G401 (cell line): ENCODE measurements around the gene PALMD. TPM values are rescaled to one million over a fixed set of nuclear protein-coding genes. Genes with fewer than 3 reads are reported as not detected.

ENCODE experiments used
- DNase-seq: peaks from one replicate; pipeline ENCODE4 v3.0.0-alpha.2; 2015; ENCODE audit warnings: low spot score
- in situ Hi-C: cut with HindIII; loops from 2 replicates; pipeline ENCODE4 v1.10.0; 2016; ENCODE audit warnings: low sequenced_read_pairs, mixed read lengths
- total RNA-seq: library from RNA; depleted of rRNA; stranded (reverse); fragments of >200 nt; shearing (Covaris generic); gene quantifications from 2 replicates; pipeline ENCODE4 v1.2.3, GENCODE V29; 2014

Gene PALMD
- total RNA-seq, 1 experiment from 2014 or later: 56.9 TPM

DNA sequence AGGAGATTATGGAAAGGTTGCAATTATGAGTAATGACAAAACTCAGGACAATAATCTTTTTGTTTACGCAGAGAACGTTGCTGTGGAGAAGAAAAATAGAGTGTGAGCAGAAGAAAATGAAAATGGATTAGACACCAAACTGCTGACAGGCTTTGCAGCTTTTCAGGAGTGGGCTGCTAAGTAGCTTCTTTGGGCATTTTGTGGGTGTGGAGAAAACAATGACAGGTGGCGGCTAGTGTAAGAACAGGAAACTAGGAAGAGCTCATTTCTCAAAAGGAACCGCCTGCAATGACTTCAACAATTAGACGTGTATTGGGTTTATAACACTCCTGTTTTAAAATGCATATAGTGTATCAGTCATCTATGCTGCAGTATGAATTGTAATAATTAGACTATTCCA is 18.3 kb upstream of the PALMD start:
- in situ Hi-C loops: no loop called here
- no peak for DNase-seq

DNA sequence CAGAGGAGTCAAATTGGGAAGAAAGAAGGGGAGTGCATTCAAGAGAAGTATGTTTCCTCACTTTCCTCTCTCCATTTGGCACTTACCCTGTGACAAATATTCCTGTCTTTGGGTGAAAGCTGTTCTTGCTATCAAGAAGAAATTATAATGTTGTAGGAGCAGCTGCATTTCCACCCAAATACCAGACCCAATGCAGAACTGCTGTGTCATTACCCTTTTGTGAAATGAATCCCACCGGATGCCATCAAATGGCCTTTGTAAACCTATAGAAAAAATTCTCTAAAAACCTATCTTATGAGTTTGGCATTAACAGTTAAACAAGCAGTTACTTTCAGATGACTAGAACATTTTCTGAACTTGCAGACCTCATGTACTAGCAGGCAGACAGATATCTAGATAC is 16.7 kb upstream of the PALMD start:
- no peak for DNase-seq
- in situ Hi-C loops: no loop called here

DNA sequence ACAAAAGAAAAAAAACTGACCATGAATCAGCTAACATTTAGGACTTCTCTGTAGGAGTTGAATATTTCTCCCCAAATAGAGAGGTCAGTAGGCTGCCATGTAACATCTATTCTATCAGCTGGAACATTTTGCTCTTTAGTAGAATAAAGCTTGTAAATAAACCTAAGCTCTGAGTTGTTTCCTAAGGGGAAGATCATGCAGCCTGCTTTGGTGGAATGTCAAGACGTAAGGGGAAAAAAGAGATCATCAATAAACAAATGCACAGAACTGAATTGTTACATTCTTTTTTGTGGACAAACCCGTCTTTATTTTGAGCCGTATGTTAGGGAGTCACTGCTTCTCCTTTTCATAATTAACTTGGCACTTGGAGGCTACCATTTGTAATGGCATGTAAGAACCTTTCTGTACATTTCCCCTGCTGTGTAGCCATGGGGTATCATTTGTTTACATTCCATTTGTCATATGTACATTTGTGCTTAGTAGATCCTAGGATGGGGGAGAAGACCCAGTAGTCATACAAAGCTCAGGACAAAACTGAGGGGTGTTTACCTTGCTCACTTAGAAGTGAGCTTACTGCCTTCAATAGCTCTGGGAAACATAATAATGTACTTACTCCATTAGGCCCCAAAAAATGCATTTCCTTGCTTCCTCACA is 10.8 kb upstream of the PALMD start:
- in situ Hi-C loops: no loop called here
- DNase-seq: no peak

DNA sequence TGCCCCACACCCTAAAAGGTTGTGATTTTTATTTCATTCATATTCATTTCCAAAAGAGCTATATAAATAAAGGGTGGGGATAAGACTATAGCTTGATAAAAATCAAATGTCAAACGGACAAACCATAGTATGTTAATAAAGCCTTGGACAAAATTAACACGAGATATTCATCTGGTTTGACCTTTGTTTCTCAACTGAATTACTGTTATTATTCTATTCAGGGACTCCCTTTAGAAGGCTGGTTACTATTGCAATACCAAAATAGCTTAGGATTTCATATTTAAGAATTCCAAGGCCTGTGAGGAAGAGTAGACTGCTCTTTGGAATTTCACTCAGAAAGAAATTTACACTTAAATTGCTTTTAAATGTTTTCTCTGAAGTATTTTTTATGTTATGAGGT is 10.2 kb upstream of the PALMD start:
- in situ Hi-C loops: no loop called here

DNA sequence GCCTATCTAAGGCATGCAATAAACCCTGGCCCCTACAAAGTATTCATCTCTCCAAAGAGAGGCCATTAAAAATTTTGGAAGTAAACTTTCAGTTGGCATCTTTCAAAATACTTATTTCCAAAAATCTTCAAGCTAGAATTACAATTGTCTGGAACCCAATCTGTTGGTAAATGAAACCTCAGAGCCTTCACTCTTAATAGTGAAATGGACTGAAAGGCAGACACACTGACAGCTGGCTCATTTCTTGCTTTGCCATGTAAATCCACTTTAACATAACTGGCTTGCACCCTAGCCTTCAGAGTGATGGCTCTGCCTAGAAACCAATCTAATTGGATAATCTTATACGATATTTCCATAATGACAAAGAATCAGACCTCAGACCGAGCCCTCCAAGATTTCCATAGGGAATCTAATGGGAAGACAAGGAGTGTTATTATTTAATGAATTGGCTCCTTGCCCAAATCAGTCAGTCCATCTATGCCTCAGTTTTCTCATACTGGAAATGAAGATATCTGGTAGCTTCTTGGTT is 9.2 kb upstream of the PALMD start:
- in situ Hi-C loops: no loop called here
- no peak for DNase-seq

More for the DNA sequence above, 10.2 kb upstream of the PALMD start:
- DNase-seq: no peak

DNA sequence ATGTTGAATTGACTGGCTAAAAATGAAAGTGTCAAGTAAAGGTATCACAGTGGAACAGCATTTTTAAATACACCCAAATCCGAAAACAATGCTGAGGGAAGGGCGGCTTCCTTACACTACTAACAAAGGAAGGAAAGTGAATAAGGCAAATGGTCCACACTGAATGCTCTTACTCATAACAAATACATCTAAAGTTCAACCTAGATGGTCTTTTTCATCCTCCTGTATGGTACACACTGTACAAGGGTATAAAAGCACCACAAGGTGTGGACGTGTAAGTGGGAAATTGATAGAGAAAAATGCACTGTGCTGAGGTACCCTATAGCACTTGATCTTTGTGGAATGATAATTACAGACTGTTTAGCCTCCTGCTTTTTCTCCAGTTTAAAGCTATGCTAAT is 7.1 kb upstream of the PALMD start:
- in situ Hi-C loops: no loop called here
- no peak for DNase-seq

DNA sequence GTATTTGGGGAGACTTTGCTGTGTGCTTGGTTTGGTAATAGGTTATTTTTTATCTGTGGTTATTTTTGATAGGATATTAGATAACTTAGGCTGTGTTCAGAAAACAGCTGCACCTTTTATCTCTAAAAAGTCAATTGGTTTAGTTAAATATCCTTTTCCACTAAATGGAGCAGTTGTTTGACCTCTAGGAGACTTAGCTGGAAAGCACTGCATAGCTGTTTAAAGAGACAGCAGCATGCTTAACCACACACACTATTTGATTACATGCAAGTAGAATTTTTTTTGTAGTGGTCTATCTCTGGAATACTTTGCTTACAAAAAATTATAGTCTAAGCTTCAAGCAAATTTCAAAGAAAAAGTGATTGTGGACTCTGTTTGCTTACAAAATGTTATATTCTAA is 6.5 kb upstream of the PALMD start:
- DNase-seq: no peak
- in situ Hi-C loops: no loop called here

DNA sequence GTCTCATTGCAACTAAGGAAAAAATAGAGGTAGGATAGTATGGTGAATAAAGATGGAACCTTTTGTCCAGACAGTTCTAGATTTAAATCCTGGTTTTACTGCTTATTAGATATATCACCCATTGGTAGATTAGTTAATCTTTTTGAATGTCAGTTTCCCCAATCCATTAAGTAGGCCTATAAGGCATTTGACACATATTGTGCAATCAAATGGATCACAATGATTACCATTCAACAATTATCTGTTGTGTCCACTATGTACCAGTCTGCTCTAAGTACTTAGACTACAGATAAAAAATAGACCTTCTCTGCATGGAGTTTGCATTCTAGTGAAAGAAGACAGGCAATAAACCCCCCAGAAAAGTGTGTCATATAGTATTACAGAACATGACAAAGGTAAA is 6.0 kb upstream of the PALMD start:
- in situ Hi-C loops: no loop called here
- DNase-seq: no peak

DNA sequence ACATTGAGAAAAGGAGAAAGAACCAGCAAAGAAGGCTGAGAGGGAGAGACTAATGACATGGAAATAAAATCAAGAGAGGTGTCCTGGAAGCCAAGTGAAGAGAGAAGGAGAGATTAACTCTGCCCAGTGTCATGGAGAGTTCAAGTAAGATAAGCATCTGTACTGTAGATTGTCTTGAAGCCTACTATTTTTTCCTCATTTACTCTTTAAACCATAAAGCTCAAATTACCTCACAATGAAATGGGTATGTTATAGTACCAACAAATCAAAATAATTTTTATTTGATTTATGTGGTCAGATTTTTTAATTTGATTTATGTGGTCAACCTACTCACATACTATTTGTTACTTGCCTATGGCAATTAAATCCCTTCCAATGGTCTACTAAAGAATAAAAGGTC is 5.2 kb upstream of the PALMD start:
- in situ Hi-C loops: no loop called here

DNA sequence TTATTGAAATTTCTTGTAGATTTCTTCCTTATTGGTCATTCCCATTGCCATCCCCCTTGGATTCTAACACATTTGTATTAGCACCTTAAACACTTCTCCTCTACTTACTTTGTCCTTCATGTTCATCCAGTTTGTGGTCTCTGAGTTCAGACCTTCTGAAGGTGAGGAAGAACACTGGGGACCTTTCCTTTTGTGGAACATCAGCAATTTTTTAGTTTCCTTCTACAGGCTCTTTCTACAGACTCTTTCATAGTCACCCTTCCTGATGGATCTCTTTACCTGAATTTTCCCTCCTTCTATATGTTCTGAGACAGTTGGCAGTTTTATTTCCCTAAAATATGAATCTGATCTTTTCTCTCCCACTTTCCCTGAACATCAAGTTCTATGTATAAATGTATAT is 4.4 kb upstream of the PALMD start:
- DNase-seq: no peak
- in situ Hi-C loops: no loop called here

More for the DNA sequence above, 5.2 kb upstream of the PALMD start:
- DNase-seq: no peak

DNA sequence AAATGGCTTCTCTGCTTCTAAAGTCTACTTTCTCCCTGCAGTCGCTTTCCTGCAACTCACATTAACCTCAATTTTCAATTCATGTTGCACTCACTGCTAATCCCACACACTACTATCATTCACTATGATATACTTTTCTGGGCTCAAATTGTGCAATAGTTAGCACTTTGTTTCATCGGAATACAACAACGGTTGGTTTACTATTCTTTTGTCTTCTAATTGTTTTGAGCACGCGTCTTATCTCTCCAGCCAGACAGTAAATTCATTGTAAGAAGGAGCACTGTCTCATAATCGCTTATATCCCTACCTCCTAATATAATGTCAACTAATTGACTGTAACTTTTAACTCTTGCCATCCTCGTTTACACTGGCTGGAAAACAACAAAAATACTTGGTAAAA is 3.9 kb upstream of the PALMD start:
- in situ Hi-C loops: no loop called here

DNA sequence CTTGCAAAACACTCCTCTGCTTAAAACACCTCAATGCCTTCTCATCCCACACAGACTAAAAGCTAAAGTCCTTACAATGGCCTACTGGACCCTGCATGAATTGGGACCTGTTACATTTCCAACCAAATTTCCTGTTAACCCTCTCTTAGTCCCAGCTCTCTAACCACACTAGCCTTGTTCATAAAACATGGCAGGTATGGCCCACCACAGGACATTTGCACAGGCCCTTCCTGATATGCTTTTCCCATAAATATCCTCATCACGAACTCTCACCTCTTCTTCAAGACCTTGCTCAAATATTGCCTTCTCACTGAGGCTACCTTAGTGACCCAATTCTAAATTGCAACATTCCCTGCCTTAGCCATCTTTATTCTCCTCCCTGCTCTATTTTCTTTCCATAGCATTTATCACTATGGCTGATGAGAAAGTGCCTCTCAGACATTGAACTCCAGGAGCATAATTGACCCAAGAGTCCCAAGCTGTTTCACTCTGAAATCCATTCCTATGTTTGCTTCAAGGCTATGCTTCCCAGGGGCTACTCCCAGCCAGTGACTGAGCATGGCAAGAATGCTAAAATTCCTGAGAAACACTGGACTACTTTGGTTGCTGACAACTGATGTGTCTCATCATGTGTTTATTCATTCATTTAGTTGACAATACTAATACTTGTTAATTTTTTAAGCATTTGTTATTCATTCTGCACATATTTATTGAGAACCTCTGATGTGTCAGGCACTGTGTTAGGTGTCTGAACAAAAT is 2.7 kb upstream of the PALMD start:
- in situ Hi-C loops: no loop called here
- DNase-seq: no peak

More for the DNA sequence above, 3.9 kb upstream of the PALMD start:
- no peak for DNase-seq

DNA sequence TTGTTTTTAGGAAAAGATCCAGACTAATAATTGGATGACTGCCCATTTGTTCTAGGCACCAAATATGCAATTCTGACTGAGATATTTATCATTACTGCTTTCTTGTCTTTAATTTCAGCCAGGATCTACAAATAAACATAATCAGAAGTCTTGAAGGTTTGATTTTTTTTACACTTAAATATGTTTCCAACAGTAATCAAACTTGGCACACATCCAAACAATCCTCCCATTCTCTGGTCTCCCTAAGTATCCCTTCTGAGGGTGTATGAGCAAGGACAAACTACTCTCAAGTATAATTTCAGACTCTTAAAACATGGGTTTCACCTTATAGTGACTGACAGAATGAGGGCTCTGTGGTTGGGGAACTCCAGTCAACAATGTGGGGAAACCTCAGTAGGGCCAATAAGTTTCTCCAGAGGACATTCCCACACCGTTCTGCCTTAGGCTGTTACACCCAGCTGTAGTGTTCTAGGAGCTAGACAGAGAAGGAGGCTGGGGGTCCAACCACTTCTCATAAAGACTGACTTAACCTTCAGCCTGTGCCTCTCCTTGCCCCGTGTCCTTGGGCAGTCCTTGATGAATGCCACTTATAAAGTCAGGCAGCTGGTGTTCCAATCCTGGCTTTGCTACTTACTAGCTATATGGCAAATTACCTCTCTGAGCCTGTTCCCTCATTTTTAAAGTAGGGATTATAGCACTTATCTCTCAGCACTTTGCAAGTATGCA is 1.5 kb upstream of the PALMD start:
- in situ Hi-C loops: no loop called here
- DNase-seq: peak; percentile 33

DNA sequence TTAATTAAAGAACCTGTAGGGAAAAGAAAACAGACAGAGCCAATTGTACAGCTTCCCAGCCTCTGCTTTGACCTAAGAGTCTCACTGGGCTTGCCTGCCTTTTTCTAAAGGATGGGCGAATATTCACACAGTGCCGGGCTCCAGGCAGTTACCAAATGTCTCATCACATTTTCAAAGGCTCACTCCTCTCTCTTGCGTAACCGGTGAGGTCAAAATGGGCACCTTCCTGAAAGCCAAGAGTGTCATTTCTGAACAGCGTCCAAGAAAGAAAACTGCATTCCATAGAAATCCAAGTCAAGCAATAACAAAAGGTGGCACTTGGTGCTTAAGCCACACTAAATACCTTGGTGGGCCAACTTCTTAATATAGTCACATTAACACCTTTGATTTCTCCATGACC is 710 bp upstream of the PALMD start:
- peak; percentile 41 for DNase-seq
- in situ Hi-C loops: no loop called here

DNA sequence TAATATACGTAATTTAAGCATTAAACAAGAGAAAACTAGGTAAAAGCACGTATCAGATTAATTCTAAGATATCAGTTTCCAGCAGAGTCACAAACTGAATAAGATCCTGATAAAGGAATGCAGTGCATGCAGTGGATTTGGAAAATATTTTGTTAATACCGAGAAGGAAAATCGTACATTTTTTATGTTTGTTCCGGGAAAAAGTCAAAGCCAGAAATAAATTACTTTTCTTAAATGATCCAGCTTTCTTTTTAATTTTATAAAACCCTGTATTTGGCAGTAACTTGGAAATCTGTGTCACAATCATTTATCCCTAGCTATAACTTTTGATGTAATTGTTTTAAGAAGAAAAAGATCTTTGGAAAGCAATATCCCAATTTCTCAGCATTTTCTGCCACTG is 955 bp downstream of the PALMD start:
- in situ Hi-C loops: no loop called here

DNA sequence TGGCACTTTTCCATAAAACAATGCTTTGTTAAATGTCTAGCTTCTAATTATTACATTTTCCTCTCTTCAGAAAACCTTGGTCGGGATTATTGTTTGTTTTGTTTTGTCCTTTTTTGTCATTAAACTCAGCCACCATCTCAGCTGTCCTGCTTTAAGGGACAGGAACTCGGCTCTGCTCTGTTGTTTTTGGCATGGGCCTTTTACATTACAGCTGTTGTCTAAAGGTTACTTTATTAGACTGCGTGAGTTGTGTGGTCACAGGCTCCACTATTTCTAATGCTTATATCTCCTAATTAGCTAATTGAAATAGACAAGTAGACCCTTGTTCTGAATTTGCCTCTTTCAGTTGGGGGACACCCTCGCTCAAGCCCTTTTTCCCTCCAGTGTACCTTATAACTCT is 1.6 kb downstream of the PALMD start:
- in situ Hi-C loops: no loop called here
- DNase-seq: no peak

More for the DNA sequence above, 955 bp downstream of the PALMD start:
- DNase-seq: no peak

DNA sequence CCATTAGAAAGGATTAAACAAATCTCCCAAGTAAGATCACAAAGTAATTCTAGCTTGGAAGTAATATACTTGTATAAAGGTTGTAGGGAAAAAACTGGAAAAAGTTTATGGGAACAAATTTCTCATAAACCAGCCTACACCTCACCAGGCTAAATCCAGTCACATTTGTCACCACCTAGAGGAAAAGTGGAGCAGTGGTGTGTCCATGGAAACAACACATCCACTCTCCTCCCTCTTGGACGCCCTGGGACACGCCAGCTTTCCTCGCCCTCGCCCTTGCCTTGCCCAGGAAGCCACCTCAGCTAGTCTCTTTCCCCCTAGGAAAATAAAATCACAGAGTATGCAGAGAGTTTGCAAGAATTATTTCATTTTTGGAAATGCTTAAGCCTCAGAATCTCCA is 2.2 kb downstream of the PALMD start:
- peak; percentile 33 for DNase-seq
- in situ Hi-C loops: no loop called here

DNA sequence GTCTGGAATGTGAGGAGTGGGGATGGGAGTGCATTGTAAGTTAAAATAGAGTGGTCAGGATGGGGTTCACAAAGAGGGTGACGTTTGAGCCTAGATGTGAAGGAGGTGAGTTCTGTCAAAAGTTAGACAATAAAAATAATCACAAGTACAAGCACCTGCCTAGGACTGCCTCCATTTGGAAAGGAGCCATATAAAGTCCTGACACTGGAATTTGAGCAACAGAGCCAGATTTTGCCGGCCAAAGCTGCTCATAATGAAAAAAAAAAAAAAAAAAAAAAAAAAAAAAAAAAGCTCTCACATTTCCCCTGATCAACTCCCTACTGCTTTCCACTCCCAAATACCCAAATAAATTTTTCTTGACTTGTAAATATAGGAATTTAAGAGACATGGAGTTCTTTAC is 4.1 kb downstream of the PALMD start:
- DNase-seq: no peak
- in situ Hi-C loops: no loop called here

DNA sequence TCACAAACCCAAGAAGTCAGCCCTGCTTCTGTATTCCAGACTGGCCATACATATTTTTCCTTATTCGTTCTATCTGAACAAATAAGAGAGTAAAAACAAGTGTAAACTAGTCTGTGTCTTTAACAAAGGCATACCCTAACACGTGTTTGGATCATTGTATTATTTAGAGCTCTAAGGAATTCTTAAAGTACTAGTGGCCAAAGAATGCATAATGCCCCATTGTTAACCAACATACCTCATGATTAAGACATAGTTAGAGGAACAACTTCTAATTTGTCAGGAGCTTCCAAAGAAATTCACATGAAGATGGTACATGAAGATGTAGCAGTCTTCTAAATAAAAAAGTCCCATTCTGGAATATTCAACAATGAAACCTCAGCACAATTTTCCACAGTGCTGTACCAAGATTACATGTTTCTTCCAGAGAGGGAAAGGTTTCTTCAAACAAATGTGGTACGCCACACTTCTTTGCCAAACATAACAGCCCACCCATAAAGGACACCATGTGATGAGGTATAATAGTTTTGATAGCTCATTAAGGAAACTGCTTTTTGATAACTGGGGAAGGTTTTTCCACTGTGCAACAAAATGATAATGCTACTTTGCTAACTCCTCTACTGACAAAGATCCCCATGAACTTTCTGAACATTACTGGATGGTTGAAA is 5.0 kb downstream of the PALMD start:
- in situ Hi-C loops: no loop called here
- no peak for DNase-seq

DNA sequence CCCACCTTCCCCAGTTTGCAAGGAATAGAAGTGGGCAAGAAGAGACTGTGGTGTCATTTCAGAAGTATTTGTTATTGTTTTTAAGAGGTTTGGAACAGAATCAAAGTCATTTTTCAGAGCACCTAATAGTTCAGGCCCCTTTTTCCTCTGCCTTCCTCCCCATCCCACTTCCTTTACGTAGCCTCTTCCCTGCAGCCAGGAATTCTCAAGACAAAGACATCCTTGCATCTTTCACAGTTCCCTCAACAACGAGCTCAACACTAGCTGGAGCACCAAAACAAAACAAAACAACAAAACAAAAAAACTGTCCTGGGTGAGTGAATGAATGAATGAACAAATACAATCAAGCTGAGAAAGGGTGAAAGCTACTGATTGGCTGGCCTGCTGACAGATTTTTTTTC is 7.0 kb downstream of the PALMD start:
- DNase-seq: no peak
- in situ Hi-C loops: no loop called here
